HL-60 (cell line): ENCODE measurements around the gene PIK3CD.

Experiments
- CTCF ChIP-seq: IDR thresholded peaks from one replicate; pipeline ENCODE4 v1.5.1; 2011; ENCODE audit warnings: low read length, control low read depth, inconsistent platforms; ENCODE audit not compliant: insufficient read depth
- GABPA ChIP-seq: IDR thresholded peaks from 2 replicates; pipeline ENCODE4 v1.6.1; 2012; ENCODE audit warnings: low read depth
- POLR2AphosphoS5 ChIP-seq: IDR thresholded peaks from 2 replicates; pipeline ENCODE4 v1.6.1; 2012; ENCODE audit warnings: low read depth
- REST ChIP-seq: IDR thresholded peaks from 2 replicates; pipeline ENCODE4 v1.6.1; 2012; ENCODE audit warnings: low read depth; ENCODE audit not compliant: insufficient replicate concordance

- TF ChIP-seq CTCF (no peak), GABPA (no peak), POLR2AphosphoS5 (no peak; the same call in 1 of the 2 replicates), REST (no peak)
These were observed 77.1 kb downstream of the PIK3CD start for GRCh38 chr1:9728451-9729295.
